T-helper 9 cell (primary cell): Measurements from ENCODE around the gene JMJD1C.

Experiments
- DNase-seq: peaks from one replicate; pipeline ENCODE4 v3.0.0-alpha.2; 2020

JMJD1C gene

DNA sequence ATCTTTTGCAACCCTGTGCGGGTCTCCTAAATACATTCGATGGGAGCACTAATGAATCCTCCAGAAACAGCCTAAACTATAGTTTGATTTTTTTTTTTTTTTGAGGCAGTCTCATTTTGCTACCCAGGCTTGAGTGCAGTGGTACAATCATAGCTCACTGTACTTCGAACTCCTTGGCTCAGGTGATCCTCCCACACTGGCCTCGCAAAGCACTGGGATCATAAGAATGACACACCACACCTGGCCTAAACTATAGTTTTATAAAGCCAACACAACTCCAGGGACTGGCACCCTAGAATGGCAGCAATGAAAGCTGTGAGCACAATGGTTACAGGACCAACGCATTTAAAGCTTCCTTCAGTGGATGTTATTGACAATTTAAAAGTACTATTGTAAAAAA is 14.5 kb upstream of the JMJD1C start:
- DNase-seq: no peak

DNA sequence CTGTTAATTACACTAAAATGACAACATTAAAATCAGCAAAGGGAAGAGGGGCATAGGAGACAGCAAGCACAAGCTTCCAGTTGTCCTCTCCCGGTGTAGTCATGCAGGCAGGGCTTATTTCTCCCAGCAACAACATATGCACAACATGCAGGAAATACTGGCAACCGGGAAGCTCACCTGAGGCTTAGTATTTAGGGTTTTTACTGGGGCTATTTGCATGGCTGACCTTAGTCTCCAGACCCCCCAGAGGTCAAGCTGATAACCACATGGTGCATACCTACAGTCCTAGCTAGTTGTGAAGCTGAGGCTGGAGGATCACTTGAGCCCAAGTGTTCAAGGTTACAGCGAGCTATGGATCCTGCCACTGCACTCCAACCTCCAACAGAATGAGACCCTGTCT is 12.8 kb upstream of the JMJD1C start:
- DNase-seq: no peak

DNA sequence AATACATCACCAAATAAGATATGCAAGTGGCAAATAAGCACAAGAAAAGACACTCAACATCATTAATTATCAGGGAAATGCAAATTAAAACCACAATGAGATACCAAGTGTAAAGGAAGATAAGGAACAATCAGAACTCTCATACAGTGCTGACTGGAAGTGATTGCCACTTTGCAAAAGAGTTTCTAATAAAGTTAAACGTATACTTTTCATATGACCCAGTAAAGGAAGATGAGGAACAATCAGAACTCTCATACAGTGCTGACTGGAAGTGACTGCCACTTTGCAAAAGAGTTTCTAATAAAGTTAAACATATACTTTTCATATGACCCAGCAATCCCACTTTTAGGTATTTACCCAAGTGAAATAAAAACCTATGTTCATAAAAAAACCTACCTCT is 12.2 kb upstream of the JMJD1C start:
- no peak for DNase-seq

DNA sequence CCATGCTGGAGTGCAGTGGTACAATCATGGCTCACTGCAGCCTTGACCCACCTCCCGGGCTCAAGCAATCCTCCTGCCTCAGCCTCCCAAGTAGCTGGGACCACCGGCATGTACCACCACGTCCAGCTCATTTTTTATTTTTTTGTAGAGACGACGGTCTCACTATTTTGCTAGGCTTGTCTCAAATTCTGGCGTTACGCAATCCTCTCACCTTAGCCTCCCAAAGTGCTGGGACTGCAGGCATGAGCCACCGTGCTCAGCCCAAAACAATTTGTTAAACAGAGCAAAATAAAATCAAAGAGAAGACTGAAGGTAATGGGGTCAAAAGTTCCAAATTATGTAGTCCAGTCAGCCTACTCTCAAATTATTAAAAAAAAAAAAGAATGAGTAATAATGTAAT is 8.7 kb upstream of the JMJD1C start:
- no peak for DNase-seq

DNA sequence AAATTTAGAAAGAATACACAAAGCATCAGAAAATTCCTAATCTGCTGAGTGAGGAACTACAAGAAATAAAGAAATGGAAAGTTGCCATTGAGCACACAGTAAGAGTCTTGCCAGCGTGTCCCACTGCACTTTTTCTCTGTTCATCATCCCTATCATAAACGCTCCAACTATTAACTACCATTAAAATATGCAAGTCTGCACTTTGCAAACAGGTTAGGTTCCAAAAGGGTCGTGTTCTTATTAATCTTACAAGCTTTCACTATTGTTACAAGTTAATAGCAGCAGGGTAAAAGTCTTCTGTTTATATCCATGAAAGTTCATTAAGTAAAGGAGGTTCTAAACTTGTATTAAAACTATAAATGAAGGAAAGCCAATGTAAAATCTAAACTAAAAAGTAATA is 5.2 kb upstream of the JMJD1C start:
- no peak for DNase-seq

DNA sequence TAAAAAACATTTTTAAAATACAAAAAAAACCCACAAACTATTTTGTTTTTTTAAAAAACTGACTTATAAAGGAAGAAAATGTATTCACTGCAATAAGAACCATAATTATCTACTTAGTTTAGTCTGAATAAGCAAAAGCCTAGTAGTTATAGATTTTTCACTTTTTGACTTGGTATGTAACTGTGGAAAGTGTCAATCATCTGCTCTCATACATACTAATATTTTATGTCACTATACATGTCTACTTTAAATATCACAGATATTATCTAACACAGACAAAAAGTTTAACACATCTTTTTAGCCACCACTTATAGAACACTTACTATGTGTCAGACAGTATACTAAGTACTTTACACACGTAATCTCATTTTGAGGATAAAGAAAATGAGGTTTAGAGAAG is 3.2 kb upstream of the JMJD1C start:
- no peak for DNase-seq

DNA sequence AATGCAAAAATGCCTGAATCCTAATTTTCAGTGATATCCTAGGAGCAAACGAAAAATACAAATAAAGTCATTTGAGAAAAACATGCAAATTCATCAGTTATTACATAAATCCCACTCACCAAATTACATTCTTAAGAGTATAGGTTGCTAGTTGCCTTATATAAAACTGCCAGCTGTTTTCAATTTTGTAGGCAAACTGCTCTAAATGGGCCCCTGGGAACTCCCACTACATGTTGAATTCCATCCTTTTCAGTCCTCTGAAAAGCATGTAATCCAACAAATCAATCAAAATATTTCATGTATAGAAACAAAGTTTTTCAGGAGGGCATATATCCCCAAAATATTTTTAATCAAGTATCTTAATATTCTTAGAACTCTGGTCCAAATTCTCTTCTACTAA is 2.1 kb upstream of the JMJD1C start:
- DNase-seq: no peak

DNA sequence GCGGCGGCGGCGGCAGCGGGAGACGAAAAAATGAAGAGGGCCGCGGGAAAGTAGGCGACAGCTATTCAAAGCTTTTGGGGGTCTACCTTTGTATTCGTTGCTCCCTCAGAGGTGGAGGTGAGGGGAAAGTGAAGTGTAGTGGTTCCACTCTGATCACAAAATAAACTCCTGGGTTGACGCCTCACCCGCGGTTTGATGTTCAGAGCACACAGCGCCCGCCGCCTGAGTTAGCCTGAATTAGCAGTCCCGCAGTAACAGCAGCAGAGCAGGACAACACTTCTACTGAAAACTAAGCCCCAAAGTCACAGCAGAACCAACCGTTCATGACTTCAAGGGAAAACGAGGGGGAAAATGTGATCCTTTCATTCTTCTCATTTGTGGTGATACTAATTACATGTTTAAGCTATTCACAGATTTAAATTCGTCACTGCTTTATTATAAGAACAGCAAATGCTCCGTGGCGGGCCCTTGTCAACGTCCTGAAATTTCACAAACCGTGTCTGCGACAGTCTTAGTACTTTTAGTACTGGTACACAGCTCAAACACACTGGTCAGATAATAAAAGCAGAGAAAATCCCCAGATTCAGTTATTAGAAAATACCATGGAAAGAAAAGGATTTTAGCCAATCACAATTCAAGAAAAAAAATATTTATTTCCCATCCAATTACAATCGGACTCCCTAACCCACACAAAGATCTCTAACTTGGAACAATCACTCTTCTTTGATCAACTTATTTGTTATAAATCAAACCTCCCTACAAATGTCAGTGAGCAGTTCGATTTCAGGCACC is 563 bp upstream of the JMJD1C start:
- DNase-seq: peak; percentile 8

DNA sequence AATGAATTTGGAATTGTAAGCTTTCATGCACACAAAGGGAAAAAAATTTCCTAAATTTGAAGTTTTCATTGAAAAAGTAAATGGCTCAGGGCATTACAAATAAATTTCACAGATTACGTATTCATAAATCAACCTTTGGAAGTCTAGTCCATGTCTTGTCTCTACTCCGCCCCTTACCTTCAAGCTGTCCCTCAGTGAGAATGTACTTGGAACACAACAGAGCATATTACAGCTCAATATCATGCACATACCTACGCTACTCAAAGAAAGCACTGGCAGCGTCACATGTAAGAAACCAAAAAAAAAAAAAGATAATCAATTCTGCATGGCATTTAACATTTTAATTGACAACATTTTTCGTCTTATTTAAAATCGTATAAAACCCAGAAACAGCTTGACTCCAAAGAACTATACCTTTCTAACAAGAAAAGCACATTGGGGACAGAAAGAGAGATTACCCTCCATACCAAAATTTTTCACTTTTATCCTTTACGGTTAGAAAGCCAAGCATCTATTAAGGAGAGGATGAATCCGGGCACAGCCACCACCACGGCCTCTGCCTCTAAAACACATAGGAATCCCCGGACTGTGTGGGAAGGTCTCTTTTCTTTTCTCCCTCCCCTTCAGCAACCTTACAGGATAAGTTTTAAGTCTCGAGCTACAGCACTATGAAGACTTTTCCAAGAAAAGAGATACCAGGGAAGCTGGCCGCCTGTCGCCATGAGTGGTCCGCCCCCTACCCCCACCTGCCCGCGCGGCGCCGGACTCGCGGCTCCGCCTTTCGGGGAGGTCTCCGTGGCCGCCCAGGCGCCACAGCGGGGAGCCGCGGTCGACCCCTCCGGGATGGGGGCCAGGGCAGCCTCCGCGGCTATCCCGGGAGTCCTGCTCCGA is 1.1 kb downstream of the JMJD1C start:
- DNase-seq: no peak

DNA sequence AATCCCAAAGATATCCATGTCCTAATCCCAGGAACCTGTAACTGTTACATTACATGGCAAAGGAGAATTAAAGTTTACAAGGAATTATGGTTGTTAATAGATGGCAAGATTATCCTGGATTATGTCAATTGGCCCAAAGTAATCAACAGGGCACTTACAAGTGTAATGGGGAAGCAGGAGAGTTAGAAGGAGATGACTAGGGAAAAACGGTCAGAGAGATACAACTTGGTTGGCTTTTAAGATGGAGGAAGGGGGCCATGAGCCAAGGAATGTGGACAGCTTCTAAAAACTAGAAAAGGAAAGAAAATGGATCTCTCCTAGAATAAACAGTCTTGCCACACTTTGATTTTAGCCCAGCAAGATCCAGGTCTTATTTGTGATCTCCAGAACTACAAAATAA is 3.3 kb downstream of the JMJD1C start:
- DNase-seq: no peak

DNA sequence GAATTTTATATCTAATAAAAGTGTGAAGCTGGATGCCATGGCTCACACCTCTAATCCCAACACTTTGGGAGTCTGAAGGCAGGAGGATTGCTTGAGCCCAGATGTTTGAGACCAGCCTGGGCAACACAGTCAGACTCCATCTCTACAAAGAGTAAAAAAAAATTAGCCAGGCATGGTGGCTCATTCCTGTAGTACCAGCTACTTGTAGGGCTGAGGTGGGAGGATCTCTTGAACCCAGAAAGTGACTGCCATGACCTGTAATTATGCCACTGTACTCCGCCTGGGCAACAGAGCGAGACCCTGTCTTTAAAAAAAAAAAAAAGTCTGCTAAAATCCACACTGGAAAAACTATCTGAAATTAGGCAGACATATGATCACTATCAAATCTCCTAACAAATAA is 7.6 kb downstream of the JMJD1C start:
- no peak for DNase-seq

DNA sequence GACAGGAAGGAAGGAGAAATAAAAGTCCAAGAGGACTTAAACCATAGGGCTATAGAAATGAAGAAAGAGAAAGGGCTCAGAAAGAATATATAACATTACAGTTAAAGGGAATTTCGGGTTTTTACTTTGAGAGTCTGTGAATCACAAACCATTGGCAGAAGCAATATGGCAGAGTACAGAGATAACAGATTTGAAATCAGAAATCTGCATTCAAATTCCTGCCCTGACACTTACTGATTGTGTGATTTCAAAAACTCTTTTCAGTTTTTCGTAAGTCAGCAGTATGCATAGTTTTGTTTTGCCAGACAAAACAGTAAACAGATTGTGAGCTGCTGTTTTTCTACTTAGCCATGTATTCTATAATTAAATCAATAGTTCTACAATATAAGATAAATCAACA is 8.2 kb downstream of the JMJD1C start:
- DNase-seq: no peak

DNA sequence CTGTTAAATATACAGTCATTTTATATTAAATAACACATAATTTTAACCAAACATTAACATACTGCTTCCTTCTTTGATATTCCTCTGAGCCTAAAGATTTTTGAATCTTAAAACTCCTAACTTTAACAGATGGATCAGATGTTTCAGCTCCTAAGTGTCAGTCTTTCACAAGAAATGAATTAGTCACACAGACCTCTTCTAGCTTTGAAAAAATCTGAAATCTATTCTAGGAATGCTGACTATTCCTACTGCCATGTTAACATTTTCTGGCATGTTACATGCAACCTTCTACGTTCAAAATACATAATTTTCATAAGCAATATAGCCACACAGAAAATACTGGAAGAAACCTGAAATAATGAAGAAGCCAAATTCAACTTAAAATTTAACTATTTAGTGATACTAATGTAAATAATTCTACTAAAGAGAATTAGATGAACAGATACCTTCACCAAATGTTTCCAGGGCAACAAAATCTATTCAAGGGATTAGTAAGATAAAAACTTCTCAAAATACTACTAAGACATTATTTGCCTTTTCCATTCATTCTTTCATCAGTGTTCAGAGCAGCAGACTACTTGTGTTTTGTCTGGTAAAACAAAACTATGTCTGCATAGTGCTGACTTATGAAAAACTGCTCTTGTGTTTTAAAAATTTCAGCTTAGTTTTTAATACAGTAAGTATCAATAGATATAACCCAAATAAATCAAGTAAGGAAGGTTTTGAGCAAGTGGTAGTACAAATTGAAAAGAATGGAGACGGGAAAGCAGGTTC is 9.2 kb downstream of the JMJD1C start:
- no peak for DNase-seq

DNA sequence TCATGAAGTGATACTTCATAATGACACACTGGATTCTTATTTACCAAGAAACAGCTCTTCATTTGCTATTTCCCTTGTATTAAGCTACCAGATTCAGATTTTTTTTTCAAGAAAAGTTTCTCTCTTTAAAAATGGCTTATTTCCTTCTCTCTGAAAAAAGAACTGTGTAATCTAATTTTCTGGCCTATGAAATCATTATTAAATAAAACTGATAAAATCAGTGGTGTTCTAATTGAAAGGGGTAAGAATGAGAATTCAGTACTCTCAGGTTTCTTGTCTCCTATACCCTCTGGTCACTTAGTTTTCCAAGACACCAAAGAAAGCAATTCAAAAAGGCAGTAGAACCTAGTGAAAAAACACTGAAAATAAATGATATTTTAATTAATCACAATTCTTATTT is 10.3 kb downstream of the JMJD1C start:
- DNase-seq: no peak

DNA sequence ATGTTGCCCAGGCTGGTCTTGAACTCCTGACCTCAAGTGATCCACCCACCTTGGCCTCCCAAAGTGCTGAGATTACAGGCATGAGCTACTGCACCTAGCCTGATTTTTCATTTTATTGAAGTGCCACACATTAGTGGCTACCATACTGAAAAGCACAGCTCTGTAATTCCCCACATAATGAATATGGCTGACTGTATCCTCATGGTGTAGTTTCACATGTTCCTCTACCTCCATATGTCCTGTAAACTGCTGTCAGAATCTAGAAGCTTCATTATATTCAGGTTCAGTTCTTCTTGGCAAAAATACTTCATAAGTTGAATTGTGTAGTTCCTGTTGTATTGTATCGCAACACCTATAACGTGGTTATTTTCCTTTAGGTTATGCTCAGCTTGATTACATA is 11.1 kb downstream of the JMJD1C start:
- DNase-seq: no peak

DNA sequence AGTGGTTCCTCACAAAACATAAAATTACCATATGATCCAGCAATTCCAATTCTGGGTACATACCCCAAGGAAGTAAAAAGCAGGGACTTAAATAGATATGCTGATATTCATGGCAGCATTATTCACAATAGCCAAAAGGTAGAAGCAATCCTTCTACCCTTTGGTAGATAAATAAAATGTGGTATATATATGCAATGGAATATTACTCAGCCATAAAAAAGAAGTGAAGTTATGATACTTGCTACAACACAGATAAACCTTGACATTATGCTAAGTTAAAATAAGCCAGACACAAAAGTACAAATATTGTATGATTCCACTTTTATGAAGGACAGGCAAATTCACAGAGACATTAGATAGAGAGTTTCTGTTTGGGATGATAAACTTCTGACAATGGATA is 13.3 kb downstream of the JMJD1C start:
- no peak for DNase-seq

DNA sequence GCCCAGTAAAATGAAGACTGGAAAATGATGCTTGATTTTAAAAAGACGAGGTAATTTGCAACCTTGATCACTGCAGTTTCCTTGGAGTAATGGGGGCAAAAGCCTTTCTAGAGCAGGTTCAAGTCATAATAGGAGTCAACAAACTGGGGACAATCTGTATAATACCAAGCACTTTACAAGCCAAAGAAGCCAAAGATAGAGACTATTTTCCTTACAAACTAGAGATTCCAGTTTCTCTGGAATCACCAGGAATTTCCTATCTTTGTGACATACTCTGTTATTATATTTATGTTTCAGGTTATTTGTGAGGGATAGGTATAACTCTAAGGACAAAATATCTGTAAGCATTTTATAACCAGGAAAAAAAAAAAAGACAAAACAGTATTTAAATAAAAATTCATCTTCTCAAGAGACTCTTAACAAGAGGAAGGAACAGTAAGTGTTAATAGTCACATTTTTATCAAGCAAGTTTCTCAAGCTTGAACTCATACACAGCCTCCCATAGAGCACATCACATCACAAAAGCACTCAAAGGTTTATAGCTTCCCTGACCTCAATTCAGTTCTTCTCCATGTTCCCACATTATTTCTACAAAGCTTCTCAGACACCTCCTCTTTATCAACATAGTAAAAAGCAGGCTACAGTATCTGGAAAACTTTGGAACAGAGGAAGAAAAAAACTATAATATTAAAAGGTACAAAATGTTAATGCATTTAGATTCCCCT is 18.9 kb downstream of the JMJD1C start:
- no peak for DNase-seq

DNA sequence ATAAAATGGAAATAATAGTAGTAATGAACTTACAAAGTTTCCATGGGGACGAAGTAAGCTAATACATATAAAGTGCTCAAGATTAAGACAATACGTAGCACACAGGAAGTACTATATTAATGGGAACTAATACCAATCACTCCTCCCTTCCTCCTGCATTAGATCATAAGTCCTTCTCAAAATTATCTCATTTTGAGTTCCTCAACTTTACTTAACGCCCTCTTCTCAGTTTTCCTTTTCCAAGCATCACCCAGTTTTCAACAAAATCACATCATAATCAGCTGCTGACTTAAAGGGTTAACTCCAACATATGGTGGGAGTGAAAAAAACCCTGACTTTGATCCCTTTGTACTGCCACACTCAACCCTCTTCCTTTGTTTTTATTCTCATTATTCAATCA is 24.4 kb downstream of the JMJD1C start:
- no peak for DNase-seq

DNA sequence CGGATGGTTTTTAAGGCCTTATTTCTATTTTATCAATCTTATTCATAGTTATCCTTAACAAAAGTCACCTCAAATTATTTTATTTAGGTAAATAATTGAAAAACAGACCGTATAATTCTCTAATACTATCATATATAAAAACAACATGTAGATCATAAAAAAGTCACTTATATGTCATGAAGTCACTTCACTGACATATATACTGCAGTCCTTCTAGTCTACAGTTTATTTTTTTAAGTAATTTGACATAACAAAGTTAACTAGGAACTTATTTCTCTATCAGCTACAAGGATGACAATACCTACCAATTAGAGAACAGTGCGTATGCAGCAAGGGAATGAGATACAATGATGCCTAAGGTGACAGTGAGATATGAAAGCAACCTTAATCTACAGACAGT is 26.2 kb downstream of the JMJD1C start:
- DNase-seq: no peak

DNA sequence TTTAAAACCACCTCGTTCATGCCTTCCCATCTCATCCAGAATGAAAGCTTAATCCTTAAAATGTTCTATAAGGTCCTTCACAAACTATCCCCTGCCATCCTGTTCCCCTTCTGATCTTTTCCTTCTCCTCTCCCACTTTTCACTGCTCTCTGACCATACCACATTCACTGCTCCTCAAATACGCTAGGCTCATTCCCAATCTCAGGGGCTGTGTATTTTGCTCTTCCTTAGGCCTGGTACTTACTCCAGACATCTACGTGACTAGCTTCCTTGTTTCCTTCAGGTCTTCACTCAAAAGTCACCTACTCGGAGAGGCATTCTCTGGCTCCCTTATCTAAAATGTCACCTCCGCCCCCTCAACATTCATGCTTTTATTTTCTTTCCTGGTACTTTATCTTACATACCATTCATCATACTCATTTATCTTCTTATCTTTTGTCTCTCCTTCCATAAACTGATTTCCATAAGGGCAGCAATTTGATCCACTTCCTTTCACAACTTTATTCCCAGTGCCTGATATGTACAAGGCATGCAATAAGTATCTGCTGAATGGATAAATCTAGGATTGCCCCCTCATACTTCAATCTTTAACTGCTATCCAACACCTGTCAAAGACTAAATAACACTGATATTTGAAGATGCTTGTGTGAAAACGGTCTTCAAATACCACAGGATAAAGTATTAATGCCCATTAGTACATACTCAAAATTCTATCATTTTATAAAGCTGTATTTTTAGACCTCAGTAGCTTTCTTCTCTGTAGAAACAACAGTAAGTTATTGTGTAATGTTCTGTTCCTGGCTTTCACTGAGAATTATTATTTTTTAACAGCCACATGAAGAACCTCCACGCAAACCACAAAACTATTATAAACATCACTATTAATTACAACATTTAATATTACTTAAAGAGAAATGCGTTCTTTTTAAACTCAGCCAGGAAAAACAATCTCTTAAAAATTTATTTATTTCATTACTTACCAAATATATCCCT is 27.0 kb downstream of the JMJD1C start:
- DNase-seq: no peak

DNA sequence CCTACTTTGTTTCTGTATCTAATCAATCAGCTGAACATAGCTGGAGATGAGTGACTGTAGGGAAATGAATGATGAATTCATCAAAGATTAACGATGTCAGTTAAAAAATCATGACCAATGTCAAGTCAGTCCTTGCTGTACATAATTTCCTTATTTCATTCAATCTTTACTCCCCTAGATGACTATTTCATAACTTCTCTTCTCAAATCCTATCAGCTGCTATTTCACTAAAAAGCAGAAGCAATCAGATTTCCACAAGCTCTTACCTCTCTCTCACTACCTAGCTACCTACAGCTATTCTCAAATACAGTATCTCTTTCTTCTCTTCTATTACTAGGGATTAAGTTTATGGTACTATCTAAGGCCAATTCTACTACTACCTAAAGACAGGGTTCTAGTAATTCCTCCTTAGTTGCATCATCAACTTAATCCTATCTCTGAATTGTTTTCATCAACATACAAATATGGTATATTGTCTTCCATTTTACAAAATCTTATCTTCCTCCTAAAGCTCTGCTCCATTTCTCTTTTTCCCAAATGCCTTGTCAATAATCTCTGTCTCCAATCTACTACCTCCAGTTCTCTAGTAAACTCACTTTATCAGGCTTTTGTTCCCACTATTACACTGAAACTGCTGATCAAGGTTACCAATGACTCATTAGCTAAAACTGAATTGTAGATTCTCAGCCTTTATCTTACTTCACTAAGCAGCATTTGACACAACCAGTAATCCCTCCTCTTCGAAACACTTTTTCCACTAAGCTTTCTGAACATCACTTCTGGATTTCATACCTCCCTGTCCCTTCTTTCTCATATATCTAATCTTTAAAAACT is 28.4 kb downstream of the JMJD1C start:
- no peak for DNase-seq
